Mucosa of gallbladder (tissue), 1 donor: ENCODE measurements around the gene ZBED3. TPM values are rescaled to one million over a fixed set of nuclear protein-coding genes. Genes with fewer than 3 reads are reported as not detected.

Experiments used
- total RNA-seq: library from RNA; stranded (reverse); gene quantifications from one replicate; pipeline ENCODE4 v1.2.1, GENCODE V29; 2021
- donor health status: DM: no; HTN: no; CAD: no.

The ZBED3 gene
- total RNA-seq, 1 donor from 2014 or later, result 16.6 TPM

Other genes starting within 250 kb of the ZBED3 start
- 0.95 TPM for gene S100Z, start 237.3 kb downstream of the ZBED3 start, total RNA-seq
- 1.5 TPM for gene CRHBP, start 134.2 kb downstream of the ZBED3 start, total RNA-seq
- gene AGGF1, start 56.9 kb downstream of the ZBED3 start, total RNA-seq, result 23.4 TPM
- gene PDE8B, start 123.4 kb upstream of the ZBED3 start, total RNA-seq, result 29.4 TPM